HepG2 (cell line): ENCODE data around the gene PRSS8. TPM values are rescaled to one million over a fixed set of nuclear protein-coding genes. Genes with fewer than 3 reads are reported as not detected.

Experiments
- ARNT2 ChIP-seq: sonication (generic); formaldehyde crosslinking; IDR thresholded peaks from 2 replicates; pipeline ENCODE4 v1.8.0; 2022; ENCODE audit warnings: mild to moderate bottlenecking, low read depth, missing genetic modification reagents, moderate library complexity
- FOXA1 ChIP-seq, 2 experiments: fragments of 450-650 bp in 1 of 2; sonication (generic) in 1 of 2; formaldehyde crosslinking in 1 of 2; IDR thresholded peaks; 2 replicates each; pipeline versions ENCODE4 v1.4.0 to v1.6.1; 2016 to 2020; ENCODE audit warnings: missing genetic modification reagents in 1 of 2
- KLF6 ChIP-seq: IDR thresholded peaks from 2 replicates; pipeline ENCODE4 v1.8.0; 2016; ENCODE audit warnings: missing biosample characterization, missing genetic modification reagents
- MBD4 ChIP-seq: IDR thresholded peaks from 2 replicates; pipeline ENCODE4 v1.6.1; 2012; ENCODE audit warnings: low read length, inconsistent platforms, borderline replicate concordance
- NFKB2 ChIP-seq: sonication (generic); formaldehyde crosslinking; IDR thresholded peaks from 2 replicates; pipeline ENCODE4 v1.4.0; 2020; ENCODE audit warnings: missing genetic modification reagents, borderline replicate concordance
- TAF15 ChIP-seq: fragments of 200-400 bp; formaldehyde crosslinking; IDR thresholded peaks from one replicate; pipeline ENCODE4 v1.6.1; 2018; ENCODE audit warnings: mild to moderate bottlenecking, low read depth, low read length; ENCODE audit not compliant: poor library complexity, severe bottlenecking
- ZBTB44 ChIP-seq: sonication (generic); formaldehyde crosslinking; IDR thresholded peaks from 2 replicates; pipeline ENCODE4 v1.4.0; 2020; ENCODE audit warnings: missing genetic modification reagents
- ZFP1 ChIP-seq: IDR thresholded peaks from 2 replicates; pipeline ENCODE4 v1.6.1; 2016
- ZNF513 ChIP-seq: sonication (generic); formaldehyde crosslinking; conservative IDR thresholded peaks from 2 replicates; pipeline ENCODE4 v1.5.0; 2020; ENCODE audit warnings: missing genetic modification reagents
- ZNF597 ChIP-seq: sonication (generic); formaldehyde crosslinking; IDR thresholded peaks from 2 replicates; pipeline ENCODE4 v1.5.0; 2020; ENCODE audit warnings: missing genetic modification reagents
- ZNF691 ChIP-seq: sonication (generic); formaldehyde crosslinking; IDR thresholded peaks from 2 replicates; pipeline ENCODE4 v1.4.0; 2020; ENCODE audit warnings: missing genetic modification reagents, low read depth, mild to moderate bottlenecking, borderline replicate concordance
- polyA plus RNA-seq, 8 experiments: library from polyadenylated mRNA; depleted of rRNA in 3 of 8; stranded (reverse) in 7 of 8; unstranded in 1 of 8; fragments of >200 nt; fragmentation: Illumina TruSeq in 4 of 8; extraction: Trizol in 4 of 8; gene quantifications; 2 replicates each; pipeline versions ENCODE4 v1.2.1 to v1.2.3, GENCODE V29; 2011 to 2016; ENCODE audit warnings: low read depth in 4 of 8, missing spikeins in 1 of 8, mixed read lengths in 1 of 8; ENCODE audit not compliant: insufficient read depth in 1 of 8
- total RNA-seq, 5 experiments: library from RNA; depleted of rRNA; stranded (reverse); fragments of >200 nt; fragmentation: Illumina TruSeq; extraction: Trizol; gene quantifications; 2 replicates each; pipeline ENCODE4 v1.2.3, GENCODE V29; 2016; ENCODE audit warnings: low read depth in 1 of 5
- TF ChIP-seq, protein P1 (sequence below): sonication (generic); formaldehyde crosslinking; IDR thresholded peaks from 2 replicates; pipeline ENCODE4 v1.8.0; 2022; ENCODE audit warnings: mild to moderate bottlenecking, missing genetic modification reagents
- TF ChIP-seq, protein P2 (sequence below): sonication (generic); formaldehyde crosslinking; IDR thresholded peaks from 2 replicates; pipeline ENCODE4 v1.4.0; 2020; ENCODE audit warnings: low read depth, missing genetic modification reagents
- TF ChIP-seq, protein P3 (sequence below): sonication (generic); formaldehyde crosslinking; IDR thresholded peaks from 2 replicates; pipeline ENCODE4 v1.4.0; 2020; ENCODE audit warnings: missing genetic modification reagents, borderline replicate concordance
- TF ChIP-seq, protein P4 (sequence below): IDR thresholded peaks from 2 replicates; pipeline ENCODE4 v1.6.1; 2018; ENCODE audit warnings: missing genetic modification reagents

The PRSS8 gene
- total and polyA plus RNA-seq, 2 of the 13 experiments (the other 11 are each of a cell fraction or from before 2014, with no cell fraction given), result 2.6 to 7.2 TPM

DNA sequence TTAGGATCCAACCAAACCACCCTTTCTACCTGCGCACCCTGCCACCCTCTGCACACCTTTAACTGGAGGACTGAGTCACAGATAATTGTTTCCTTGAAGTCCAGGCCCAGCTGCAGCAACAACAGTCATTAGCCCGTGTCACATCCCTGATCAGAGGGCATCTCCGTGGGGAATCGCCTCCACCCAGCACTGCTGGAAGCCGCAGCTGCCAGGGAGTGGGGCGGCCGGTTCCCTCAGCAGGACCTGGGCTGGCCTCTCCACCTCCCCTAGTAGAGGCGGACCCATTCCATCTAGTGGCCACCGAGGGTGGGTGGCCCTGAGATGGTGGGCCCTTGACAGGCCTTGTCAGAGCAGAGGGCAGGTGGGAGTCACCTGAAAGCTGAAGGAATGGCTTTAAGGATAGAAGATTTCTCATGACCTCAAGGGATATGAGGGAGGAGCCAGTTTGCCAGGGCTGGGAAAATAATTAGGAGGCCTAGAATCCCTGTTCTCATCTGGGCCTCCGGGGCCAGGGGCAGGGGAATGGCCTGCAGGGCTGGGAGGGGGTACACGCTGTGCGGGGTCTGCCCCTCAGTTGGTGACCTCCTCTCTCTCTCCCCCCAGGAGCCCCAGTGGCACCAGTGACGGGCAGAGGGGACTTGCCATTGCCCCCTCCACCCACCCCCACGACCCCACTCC is 53.0 kb downstream of the PRSS8 start (continued):
- TF ChIP-seq, protein P1, sequence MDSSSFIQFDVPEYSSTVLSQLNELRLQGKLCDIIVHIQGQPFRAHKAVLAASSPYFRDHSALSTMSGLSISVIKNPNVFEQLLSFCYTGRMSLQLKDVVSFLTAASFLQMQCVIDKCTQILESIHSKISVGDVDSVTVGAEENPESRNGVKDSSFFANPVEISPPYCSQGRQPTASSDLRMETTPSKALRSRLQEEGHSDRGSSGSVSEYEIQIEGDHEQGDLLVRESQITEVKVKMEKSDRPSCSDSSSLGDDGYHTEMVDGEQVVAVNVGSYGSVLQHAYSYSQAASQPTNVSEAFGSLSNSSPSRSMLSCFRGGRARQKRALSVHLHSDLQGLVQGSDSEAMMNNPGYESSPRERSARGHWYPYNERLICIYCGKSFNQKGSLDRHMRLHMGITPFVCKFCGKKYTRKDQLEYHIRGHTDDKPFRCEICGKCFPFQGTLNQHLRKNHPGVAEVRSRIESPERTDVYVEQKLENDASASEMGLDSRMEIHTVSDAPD, result no peak
- TF ChIP-seq FOXA1 (IDR thresholded peaks at IDR 0.05), result no peak
- TF ChIP-seq FOXA1 (CRISPR knock-in tag; IDR thresholded peaks at IDR 0.05), result no peak
- TF ChIP-seq KLF6 (CRISPR knock-in tag), result no peak
- no peak for TF ChIP-seq ZFP1 (CRISPR knock-in tag)
- TF ChIP-seq ZNF691 (CRISPR knock-in tag), result no peak
- TF ChIP-seq ZBTB44 (CRISPR knock-in tag), result no peak
- no peak for TF ChIP-seq NFKB2 (CRISPR knock-in tag)
- TF ChIP-seq, protein P2, sequence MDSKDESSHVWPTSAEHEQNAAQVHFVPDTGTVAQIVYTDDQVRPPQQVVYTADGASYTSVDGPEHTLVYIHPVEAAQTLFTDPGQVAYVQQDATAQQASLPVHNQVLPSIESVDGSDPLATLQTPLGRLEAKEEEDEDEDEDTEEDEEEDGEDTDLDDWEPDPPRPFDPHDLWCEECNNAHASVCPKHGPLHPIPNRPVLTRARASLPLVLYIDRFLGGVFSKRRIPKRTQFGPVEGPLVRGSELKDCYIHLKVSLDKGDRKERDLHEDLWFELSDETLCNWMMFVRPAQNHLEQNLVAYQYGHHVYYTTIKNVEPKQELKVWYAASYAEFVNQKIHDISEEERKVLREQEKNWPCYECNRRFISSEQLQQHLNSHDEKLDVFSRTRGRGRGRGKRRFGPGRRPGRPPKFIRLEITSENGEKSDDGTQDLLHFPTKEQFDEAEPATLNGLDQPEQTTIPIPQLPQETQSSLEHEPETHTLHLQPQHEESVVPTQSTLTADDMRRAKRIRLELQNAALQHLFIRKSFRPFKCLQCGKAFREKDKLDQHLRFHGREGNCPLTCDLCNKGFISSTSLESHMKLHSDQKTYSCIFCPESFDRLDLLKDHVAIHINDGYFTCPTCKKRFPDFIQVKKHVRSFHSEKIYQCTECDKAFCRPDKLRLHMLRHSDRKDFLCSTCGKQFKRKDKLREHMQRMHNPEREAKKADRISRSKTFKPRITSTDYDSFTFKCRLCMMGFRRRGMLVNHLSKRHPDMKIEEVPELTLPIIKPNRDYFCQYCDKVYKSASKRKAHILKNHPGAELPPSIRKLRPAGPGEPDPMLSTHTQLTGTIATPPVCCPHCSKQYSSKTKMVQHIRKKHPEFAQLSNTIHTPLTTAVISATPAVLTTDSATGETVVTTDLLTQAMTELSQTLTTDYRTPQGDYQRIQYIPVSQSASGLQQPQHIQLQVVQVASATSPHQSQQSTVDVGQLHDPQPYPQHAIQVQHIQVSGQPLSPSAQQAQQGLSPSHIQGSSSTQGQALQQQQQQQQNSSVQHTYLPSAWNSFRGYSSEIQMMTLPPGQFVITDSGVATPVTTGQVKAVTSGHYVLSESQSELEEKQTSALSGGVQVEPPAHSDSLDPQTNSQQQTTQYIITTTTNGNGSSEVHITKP (CRISPR knock-in tag), result no peak
- no peak for TF ChIP-seq TAF15
- TF ChIP-seq, protein P3, sequence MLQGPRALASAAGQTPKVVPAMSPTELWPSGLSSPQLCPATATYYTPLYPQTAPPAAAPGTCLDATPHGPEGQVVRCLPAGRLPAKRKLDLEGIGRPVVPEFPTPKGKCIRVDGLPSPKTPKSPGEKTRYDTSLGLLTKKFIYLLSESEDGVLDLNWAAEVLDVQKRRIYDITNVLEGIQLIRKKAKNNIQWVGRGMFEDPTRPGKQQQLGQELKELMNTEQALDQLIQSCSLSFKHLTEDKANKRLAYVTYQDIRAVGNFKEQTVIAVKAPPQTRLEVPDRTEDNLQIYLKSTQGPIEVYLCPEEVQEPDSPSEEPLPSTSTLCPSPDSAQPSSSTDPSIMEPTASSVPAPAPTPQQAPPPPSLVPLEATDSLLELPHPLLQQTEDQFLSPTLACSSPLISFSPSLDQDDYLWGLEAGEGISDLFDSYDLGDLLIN (CRISPR knock-in tag), result no peak
- TF ChIP-seq ZNF597, result no peak
- TF ChIP-seq MBD4, result no peak
- TF ChIP-seq, protein P4, sequence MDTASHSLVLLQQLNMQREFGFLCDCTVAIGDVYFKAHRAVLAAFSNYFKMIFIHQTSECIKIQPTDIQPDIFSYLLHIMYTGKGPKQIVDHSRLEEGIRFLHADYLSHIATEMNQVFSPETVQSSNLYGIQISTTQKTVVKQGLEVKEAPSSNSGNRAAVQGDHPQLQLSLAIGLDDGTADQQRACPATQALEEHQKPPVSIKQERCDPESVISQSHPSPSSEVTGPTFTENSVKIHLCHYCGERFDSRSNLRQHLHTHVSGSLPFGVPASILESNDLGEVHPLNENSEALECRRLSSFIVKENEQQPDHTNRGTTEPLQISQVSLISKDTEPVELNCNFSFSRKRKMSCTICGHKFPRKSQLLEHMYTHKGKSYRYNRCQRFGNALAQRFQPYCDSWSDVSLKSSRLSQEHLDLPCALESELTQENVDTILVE, result no peak
- TF ChIP-seq ZNF513, result no peak
- no peak for TF ChIP-seq ARNT2
